Eye (tissue), 1 donor: ENCODE results near the gene PRKX.
A peak's percentile ranks its signal among the peaks of the same experiment; 100 is the strongest.
"Not testable (repeated sequence)": the region's sequence is repeated elsewhere in the genome, so short reads cannot be mapped to it uniquely, and the experiment has no call there.

ENCODE experiments used
- DNase-seq: peaks from one replicate; pipeline ENCODE4 v3.0.0-alpha.2; 2015

PRKX gene

GRCh38 chrX:3713225-3713936 lies at the start of gene PRKX:
Gene PRKX (minus strand): TSS chrX:3713649. CDS start chrX:3713253, 396 bp downstream.
- peak; percentile 74 for DNase-seq

- DNase-seq, result no peak
Observed at GRCh38 chrX:3763111-3763510, 49.7 kb upstream of the PRKX start.

GRCh38 chrX:3757510-3758025 lies 44.1 kb upstream of the PRKX start:
- DNase-seq, result no peak

GRCh38 chrX:3748052-3748559 lies 34.7 kb upstream of the PRKX start:
- DNase-seq, result no peak

GRCh38 chrX:3743801-3744439 lies 30.5 kb upstream of the PRKX start:
- DNase-seq, result no peak

- DNase-seq, result not testable (repeated sequence)
Observed at GRCh38 chrX:3740946-3741345, 27.5 kb upstream of the PRKX start.

- no peak for DNase-seq
Observed at GRCh38 chrX:3738509-3738908, 25.1 kb upstream of the PRKX start.

- not testable (repeated sequence) for DNase-seq
Observed at GRCh38 chrX:3736536-3736935, 23.1 kb upstream of the PRKX start.

GRCh38 chrX:3735891-3736290 lies 22.4 kb upstream of the PRKX start:
- DNase-seq, result peak; percentile 4

- DNase-seq, result not testable (repeated sequence)
Observed at GRCh38 chrX:3734456-3734855, 21.0 kb upstream of the PRKX start.

- DNase-seq, result no peak
Observed at GRCh38 chrX:3733043-3733430, 19.6 kb upstream of the PRKX start.

GRCh38 chrX:3732326-3733042 lies 19.0 kb upstream of the PRKX start:
- not testable (repeated sequence) for DNase-seq

- peak; percentile 6 for DNase-seq
Observed at GRCh38 chrX:3728454-3728853, 15.0 kb upstream of the PRKX start.

- DNase-seq, result not testable (repeated sequence)
Observed at GRCh38 chrX:3723460-3723859, 10.0 kb upstream of the PRKX start.

- DNase-seq, result no peak
Observed at GRCh38 chrX:3717742-3718420, 4.4 kb upstream of the PRKX start.

- DNase-seq, result no peak
Observed at GRCh38 chrX:3715921-3716320, 2.5 kb upstream of the PRKX start.

GRCh38 chrX:3714706-3715479 lies 1.4 kb upstream of the PRKX start:
- DNase-seq, result not testable (repeated sequence)

- DNase-seq, result peak; percentile 44
Observed at GRCh38 chrX:3713937-3714434, 537 bp upstream of the PRKX start.

GRCh38 chrX:3712870-3713224 lies 602 bp downstream of the PRKX start:
- DNase-seq, result peak; percentile 45

- DNase-seq, result peak; percentile 56
Observed at GRCh38 chrX:3712051-3712869, 1.2 kb downstream of the PRKX start.

GRCh38 chrX:3711331-3711917 lies 2.0 kb downstream of the PRKX start:
- DNase-seq, result peak; percentile 8
